Measurements from ENCODE around the gene SUSD4. TPM values are rescaled to one million over a fixed set of nuclear protein-coding genes. Genes with fewer than 3 reads are reported as not detected.

Gene SUSD4
- total and polyA plus RNA-seq, 2 donors (not counting 3 experiments of a cell fraction or from before 2014, with no cell fraction given) = not detected

DNA sequence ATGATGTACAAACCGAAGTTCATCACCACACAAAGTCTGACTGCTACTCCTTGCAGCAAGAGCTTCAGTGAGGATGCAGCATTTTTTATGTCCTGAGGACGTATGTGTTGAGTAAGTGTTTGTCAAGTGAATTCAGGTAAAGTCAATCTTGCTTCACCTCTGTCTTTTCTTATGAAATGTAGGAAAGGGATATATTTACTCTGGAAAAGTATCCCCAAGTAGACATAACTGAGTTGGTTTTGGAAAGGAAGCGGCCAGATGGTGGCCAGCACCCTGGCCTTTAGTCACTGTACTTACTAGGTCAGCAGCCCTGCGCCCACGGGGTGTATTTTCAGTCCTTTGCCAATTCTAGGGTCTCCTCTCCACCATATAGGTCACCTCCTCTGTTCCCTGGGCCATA is 75.2 kb downstream of the SUSD4 start:
- Histone ChIP-seq H3K9me3 (replicated peaks; ENCODE audit: control insufficient read depth, insufficient read depth, low read length) (no peaks in the 10 kb centered on the region), H3K79me2 (ENCODE audit: control insufficient read depth, insufficient read depth, low read length) (no peaks in the 10 kb centered on the region), H3K4me3 (replicated peaks in 1 of 3; ENCODE audit: insufficient read depth in 1 of 3, low read depth in 1 of 3, low read length in 3 of 3) (no peak overlapping the region), H3K9me1 (replicated peaks; ENCODE audit: control insufficient read depth, extremely low read depth, insufficient read depth, low read length) (no peaks in the 10 kb centered on the region), H3K36me3 (ENCODE audit: control insufficient read depth in 2 of 2, extremely low read depth in 1 of 2, insufficient read depth in 2 of 2, low read length in 2 of 2) (no peaks in the 10 kb centered on the region), H4K20me1 (replicated peaks; ENCODE audit: control insufficient read depth, extremely low read depth, insufficient read depth, low read length) (no peaks in the 10 kb centered on the region), H3K9ac (replicated peaks; ENCODE audit: extremely low read depth, insufficient read depth, low read length) (no peak overlapping the region), H3K27ac (ENCODE audit: insufficient read depth, low read depth, low read length) (no peak overlapping the region), H3K4me1 (ENCODE audit: control insufficient read depth, extremely low read depth, insufficient read depth, low read length) (no peaks in the 10 kb centered on the region), H2AFZ (ENCODE audit: low read depth, low read length) (no peak overlapping the region), H3K27me3 (ENCODE audit: control insufficient read depth in 2 of 2, insufficient read depth in 2 of 2, low read length in 2 of 2) (no peaks in the 10 kb centered on the region), H3K4me2 (ENCODE audit: insufficient read depth, low read length) (no peak overlapping the region)
- no TSS peak for BruUV-seq (replicated peaks)
- TF ChIP-seq JUN (IDR thresholded peaks at IDR 0.05; ENCODE audit: borderline replicate concordance, insufficient read depth, insufficient read length, low read depth) (no peak), POLR2A (IDR thresholded peaks at IDR 0.05; ENCODE audit: low read depth, low read length) (no peak), GATA2 (IDR thresholded peaks at IDR 0.05; ENCODE audit: insufficient read depth, insufficient read length, low read depth, low read length) (no peak), POLR2AphosphoS5 (IDR thresholded peaks at IDR 0.05; ENCODE audit: insufficient read depth, low read depth, low read length) (no peak), FOS (IDR thresholded peaks at IDR 0.05; ENCODE audit: borderline replicate concordance, insufficient read depth, low read length) (no peak), MYC (IDR thresholded peaks at IDR 0.05; ENCODE audit: low read depth, low read length) (no peak), EZH2 (IDR thresholded peaks at IDR 0.05; ENCODE audit: borderline replicate concordance, low read depth, low read length, severe bottlenecking) (no peak)
- TF ChIP-seq, protein P1, sequence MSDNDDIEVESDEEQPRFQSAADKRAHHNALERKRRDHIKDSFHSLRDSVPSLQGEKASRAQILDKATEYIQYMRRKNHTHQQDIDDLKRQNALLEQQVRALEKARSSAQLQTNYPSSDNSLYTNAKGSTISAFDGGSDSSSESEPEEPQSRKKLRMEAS (IDR thresholded peaks at IDR 0.05; ENCODE audit: insufficient read depth, insufficient read length) = no peak
- TF ChIP-seq, protein P2, sequence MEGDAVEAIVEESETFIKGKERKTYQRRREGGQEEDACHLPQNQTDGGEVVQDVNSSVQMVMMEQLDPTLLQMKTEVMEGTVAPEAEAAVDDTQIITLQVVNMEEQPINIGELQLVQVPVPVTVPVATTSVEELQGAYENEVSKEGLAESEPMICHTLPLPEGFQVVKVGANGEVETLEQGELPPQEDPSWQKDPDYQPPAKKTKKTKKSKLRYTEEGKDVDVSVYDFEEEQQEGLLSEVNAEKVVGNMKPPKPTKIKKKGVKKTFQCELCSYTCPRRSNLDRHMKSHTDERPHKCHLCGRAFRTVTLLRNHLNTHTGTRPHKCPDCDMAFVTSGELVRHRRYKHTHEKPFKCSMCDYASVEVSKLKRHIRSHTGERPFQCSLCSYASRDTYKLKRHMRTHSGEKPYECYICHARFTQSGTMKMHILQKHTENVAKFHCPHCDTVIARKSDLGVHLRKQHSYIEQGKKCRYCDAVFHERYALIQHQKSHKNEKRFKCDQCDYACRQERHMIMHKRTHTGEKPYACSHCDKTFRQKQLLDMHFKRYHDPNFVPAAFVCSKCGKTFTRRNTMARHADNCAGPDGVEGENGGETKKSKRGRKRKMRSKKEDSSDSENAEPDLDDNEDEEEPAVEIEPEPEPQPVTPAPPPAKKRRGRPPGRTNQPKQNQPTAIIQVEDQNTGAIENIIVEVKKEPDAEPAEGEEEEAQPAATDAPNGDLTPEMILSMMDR (IDR thresholded peaks at IDR 0.05; ENCODE audit: extremely low read depth in 1 of 2, insufficient read depth in 1 of 2, low read depth in 1 of 2, low read length in 2 of 2) = no peak
- no peak for DNase-seq (ENCODE audit: low read depth, low spot score)
- intact Hi-C loops (cut with micrococcal nuclease) (no loop called here), dilution Hi-C loops (cut with MboI; ENCODE audit: extremely low pct_ligation_motif_present, low sequenced_read_pairs) (no loop called here)
- no peak for FAIRE-seq
- CTCF ChIA-PET = no interaction called here
- POLR2A ChIA-PET = no interaction called here
